ENCODE data around the gene WDR89. TPM values are rescaled to one million over a fixed set of nuclear protein-coding genes. Genes with fewer than 3 reads are reported as not detected.

The WDR89 gene
- total and polyA plus RNA-seq, 2 donors (not counting 1 experiment from before 2014, with no cell fraction given), result 5.9 to 19.0 TPM

GRCh38 chr14:63581491-63581890, 60.2 kb downstream of the WDR89 start:
- no CpG with 5 or more reads among the region's 4 CpGs for WGBS (ENCODE audit: insufficient coverage)
- H3K4me3 Mint-ChIP-seq, result no peak overlapping the region
- H3K4me1 ChIP-seq (ENCODE audit: control insufficient read depth in 2 of 2, insufficient read depth in 2 of 2, low read length in 2 of 2), result no peaks in the 10 kb centered on the region
- CTCF ChIA-PET, result no interaction called here
- intact Hi-C loops (cut with micrococcal nuclease), result no loop called here
- H3K4me3 ChIP-seq (ENCODE audit: control extremely low read depth in 1 of 5, extremely low read depth in 1 of 5, insufficient read depth in 1 of 5, low read depth in 2 of 5, low read length in 4 of 5), result no peak overlapping the region
- TF ChIP-seq CTCF (IDR thresholded peaks at IDR 0.05), result no peak
- no peak for TF ChIP-seq EZH2 (IDR thresholded peaks at IDR 0.05; ENCODE audit: borderline replicate concordance, insufficient read depth, low read depth, low read length, poor library complexity, severe bottlenecking)
- no peak overlapping the region for H3K27ac Mint-ChIP-seq
- peaks cover 10% of the 10 kb centered on the region for H3K27me3 Mint-ChIP-seq
- no peaks in the 10 kb centered on the region for H3K36me3 ChIP-seq (replicated peaks in 1 of 2; ENCODE audit: control extremely low read depth in 1 of 2, control insufficient read depth in 1 of 2, extremely low read depth in 1 of 2, insufficient read depth in 2 of 2, low read length in 1 of 2)
- no peaks in the 10 kb centered on the region for H3K4me1 Mint-ChIP-seq
- H2AFZ ChIP-seq (ENCODE audit: insufficient read depth, low read depth, low read length, poor library complexity, severe bottlenecking), result no peak overlapping the region
- no peaks in the 10 kb centered on the region for H3K9me3 Mint-ChIP-seq (ENCODE audit: insufficient read depth)
- H3K27ac ChIP-seq (ENCODE audit: low read length in 2 of 2), result no peak overlapping the region
- DNase-seq (no peak), ATAC-seq (ENCODE audit: low read depth) (no peak)
- no peaks in the 10 kb centered on the region for H4K20me1 ChIP-seq (ENCODE audit: control insufficient read depth, insufficient read depth, low read length, poor library complexity, severe bottlenecking)
- POLR2A ChIA-PET, result no interaction called here
- H3K4me2 ChIP-seq (replicated peaks; ENCODE audit: low read depth, low read length, poor library complexity, severe bottlenecking), result no peak overlapping the region
- H3K79me2 ChIP-seq (ENCODE audit: control insufficient read depth, insufficient read depth, low read length), result no peaks in the 10 kb centered on the region
- H3K9ac ChIP-seq (ENCODE audit: low read length), result no peak overlapping the region
- no peaks in the 10 kb centered on the region for H3K9me3 ChIP-seq (ENCODE audit: control extremely low read depth in 1 of 3, control insufficient read depth in 2 of 3, insufficient read depth in 1 of 3, low read length in 2 of 3)
- H3K27me3 ChIP-seq (replicated peaks in 1 of 4; ENCODE audit: control extremely low read depth in 1 of 4, control insufficient read depth in 3 of 4, insufficient read depth in 4 of 4, low read length in 3 of 4), result no peaks in the 10 kb centered on the region

DNA sequence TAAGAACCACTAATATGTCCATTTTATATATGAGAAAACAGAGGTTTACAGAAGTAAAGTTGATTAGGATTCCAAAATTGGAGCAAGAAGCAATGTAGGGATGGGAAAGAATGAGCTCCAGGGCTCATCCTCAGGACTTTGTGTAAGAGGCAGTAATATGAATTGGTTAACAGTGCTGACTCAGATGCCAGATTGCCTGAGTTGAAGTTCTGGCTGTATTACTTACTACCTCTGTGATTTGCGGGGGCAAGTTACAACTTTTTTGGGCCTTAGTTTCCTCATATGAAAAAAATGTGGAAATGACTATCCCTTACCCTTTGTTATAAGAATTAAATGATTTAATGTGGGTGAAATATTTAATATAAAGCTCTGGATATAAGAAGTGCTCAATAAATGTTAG, 63.4 kb downstream of the WDR89 start:
- Mint-ChIP-seq H3K4me3 (no peak overlapping the region), H3K9me3 (ENCODE audit: insufficient read depth) (no peaks in the 10 kb centered on the region), H3K4me1 (no peaks in the 10 kb centered on the region), H3K27ac (no peak overlapping the region), H3K27me3 (peaks cover 10% of the 10 kb centered on the region)
- H3K79me2 ChIP-seq (ENCODE audit: control insufficient read depth, insufficient read depth, low read length), result no peaks in the 10 kb centered on the region
- no peaks in the 10 kb centered on the region for H3K4me1 ChIP-seq (ENCODE audit: control insufficient read depth in 2 of 2, insufficient read depth in 2 of 2, low read length in 2 of 2)
- H3K4me2 ChIP-seq (replicated peaks; ENCODE audit: low read depth, low read length, poor library complexity, severe bottlenecking), result no peak overlapping the region
- no peaks in the 10 kb centered on the region for H3K9me3 ChIP-seq (ENCODE audit: control extremely low read depth in 1 of 3, control insufficient read depth in 2 of 3, insufficient read depth in 1 of 3, low read length in 2 of 3)
- H3K27me3 ChIP-seq (replicated peaks in 1 of 4; ENCODE audit: control extremely low read depth in 1 of 4, control insufficient read depth in 3 of 4, insufficient read depth in 4 of 4, low read length in 3 of 4), result no peaks in the 10 kb centered on the region
- CTCF ChIA-PET, result no interaction called here
- no peaks in the 10 kb centered on the region for H4K20me1 ChIP-seq (ENCODE audit: control insufficient read depth, insufficient read depth, low read length, poor library complexity, severe bottlenecking)
- POLR2A ChIA-PET, result no interaction called here
- DNase-seq (no peak), ATAC-seq (ENCODE audit: low read depth) (no peak)
- no peak overlapping the region for H3K27ac ChIP-seq (ENCODE audit: low read length in 2 of 2)
- no peak overlapping the region for H3K9ac ChIP-seq (ENCODE audit: low read length)
- intact Hi-C loops (cut with micrococcal nuclease), result no loop called here
- WGBS (ENCODE audit: insufficient coverage), result no CpG with 5 or more reads among the region's 1 CpG
- H3K4me3 ChIP-seq (ENCODE audit: control extremely low read depth in 1 of 5, extremely low read depth in 1 of 5, insufficient read depth in 1 of 5, low read depth in 2 of 5, low read length in 4 of 5), result no peak overlapping the region
- H2AFZ ChIP-seq (ENCODE audit: insufficient read depth, low read depth, low read length, poor library complexity, severe bottlenecking), result no peak overlapping the region
- TF ChIP-seq EZH2 (IDR thresholded peaks at IDR 0.05; ENCODE audit: borderline replicate concordance, insufficient read depth, low read depth, low read length, poor library complexity, severe bottlenecking), result no peak
- no peak for TF ChIP-seq CTCF (IDR thresholded peaks at IDR 0.05)
- no peaks in the 10 kb centered on the region for H3K36me3 ChIP-seq (replicated peaks in 1 of 2; ENCODE audit: control extremely low read depth in 1 of 2, control insufficient read depth in 1 of 2, extremely low read depth in 1 of 2, insufficient read depth in 2 of 2, low read length in 1 of 2)
